OCI-LY1 (cell line): Measurements from ENCODE around the gene PTPN3.

ENCODE experiments used
- EZH2 ChIP-seq: fragments of 200-600 bp; sonication (generic), shearing (Covaris generic); IDR thresholded peaks from 2 replicates; pipeline ENCODE4 v1.8.0; 2017; ENCODE audit warnings: borderline replicate concordance, mixed run types, mild to moderate bottlenecking, antibody characterized with exemption, low read length, moderate library complexity, mixed read lengths
- TF ChIP-seq, protein P1 (sequence below): fragments of 200-600 bp; sonication (generic), shearing (Covaris generic); IDR thresholded peaks from 2 replicates; pipeline ENCODE4 v1.5.1; 2017; ENCODE audit warnings: mild to moderate bottlenecking, antibody characterized with exemption, low read length, moderate library complexity, mixed read lengths

DNA sequence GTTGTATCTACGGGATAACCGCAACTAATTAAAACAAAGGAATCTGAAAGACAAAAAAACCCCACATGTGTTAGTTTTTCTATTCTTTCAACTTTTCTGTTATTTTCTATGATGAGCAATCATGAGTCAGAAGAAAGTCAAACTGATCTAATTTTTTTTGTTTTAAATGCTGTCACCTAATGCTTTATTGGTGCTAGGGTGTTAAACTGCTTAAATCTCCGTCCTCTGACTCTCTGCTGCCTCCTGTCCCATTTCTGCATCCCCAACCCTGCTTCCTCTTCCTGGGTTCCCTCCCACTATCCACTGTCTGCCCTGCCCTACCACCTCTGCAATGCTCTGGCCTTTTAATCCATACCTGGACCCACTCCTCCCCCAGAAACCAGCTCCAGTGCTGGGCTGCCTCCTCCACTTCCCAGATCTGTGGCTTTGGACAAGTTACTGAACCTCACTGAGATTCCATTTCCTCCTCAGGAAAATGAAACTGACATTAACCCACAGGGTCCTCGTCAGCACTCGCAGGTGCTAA lies 15.7 kb downstream of the PTPN3 start:
- TF ChIP-seq, protein P1, sequence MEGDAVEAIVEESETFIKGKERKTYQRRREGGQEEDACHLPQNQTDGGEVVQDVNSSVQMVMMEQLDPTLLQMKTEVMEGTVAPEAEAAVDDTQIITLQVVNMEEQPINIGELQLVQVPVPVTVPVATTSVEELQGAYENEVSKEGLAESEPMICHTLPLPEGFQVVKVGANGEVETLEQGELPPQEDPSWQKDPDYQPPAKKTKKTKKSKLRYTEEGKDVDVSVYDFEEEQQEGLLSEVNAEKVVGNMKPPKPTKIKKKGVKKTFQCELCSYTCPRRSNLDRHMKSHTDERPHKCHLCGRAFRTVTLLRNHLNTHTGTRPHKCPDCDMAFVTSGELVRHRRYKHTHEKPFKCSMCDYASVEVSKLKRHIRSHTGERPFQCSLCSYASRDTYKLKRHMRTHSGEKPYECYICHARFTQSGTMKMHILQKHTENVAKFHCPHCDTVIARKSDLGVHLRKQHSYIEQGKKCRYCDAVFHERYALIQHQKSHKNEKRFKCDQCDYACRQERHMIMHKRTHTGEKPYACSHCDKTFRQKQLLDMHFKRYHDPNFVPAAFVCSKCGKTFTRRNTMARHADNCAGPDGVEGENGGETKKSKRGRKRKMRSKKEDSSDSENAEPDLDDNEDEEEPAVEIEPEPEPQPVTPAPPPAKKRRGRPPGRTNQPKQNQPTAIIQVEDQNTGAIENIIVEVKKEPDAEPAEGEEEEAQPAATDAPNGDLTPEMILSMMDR: no peak
- no peak for TF ChIP-seq EZH2
